Loucy (cell line): ENCODE results near the gene LRP1-AS.

Experiments
- H2AFZ ChIP-seq: fragments of 200-600 bp; sonication (generic); 2 replicates; pipeline ENCODE4 v1.6.0; 2016; ENCODE audit warnings: antibody characterized with exemption, mild to moderate bottlenecking, low read length, moderate library complexity
- H3F3A ChIP-seq: fragments of 200-600 bp; 2 replicates; pipeline ENCODE4 v1.6.0; 2016; ENCODE audit warnings: antibody characterized with exemption, low read depth, mild to moderate bottlenecking
- H3K27me3 ChIP-seq: fragments of 200-600 bp; sonication (generic); 2 replicates; pipeline ENCODE4 v1.6.1; 2014; ENCODE audit warnings: low read length, mild to moderate bottlenecking; ENCODE audit not compliant: insufficient read depth, poor library complexity, severe bottlenecking
- H3K36me3 ChIP-seq: fragments of 200-600 bp; sonication (generic); 2 replicates; pipeline ENCODE4 v1.6.1; 2016; ENCODE audit warnings: low read length; ENCODE audit not compliant: insufficient read depth
- H3K4me1 ChIP-seq: fragments of 200-600 bp; sonication (generic); 2 replicates; pipeline ENCODE4 v1.5.1; 2014; ENCODE audit warnings: low read length, mild to moderate bottlenecking; ENCODE audit not compliant: insufficient read depth, poor library complexity, severe bottlenecking
- H3K4me2 ChIP-seq: fragments of 200-600 bp; sonication (generic); 2 replicates; pipeline ENCODE4 v1.6.0; 2014; ENCODE audit warnings: antibody characterized with exemption, low read length, low read depth, mild to moderate bottlenecking; ENCODE audit not compliant: poor library complexity, severe bottlenecking
- H3K4me3 ChIP-seq: fragments of 200-600 bp; sonication (generic); 2 replicates; pipeline ENCODE4 v1.5.1; 2014; ENCODE audit warnings: low read length, mild to moderate bottlenecking, mixed read lengths; ENCODE audit not compliant: poor library complexity, severe bottlenecking
- H3K79me2 ChIP-seq: fragments of 200-600 bp; sonication (generic); 2 replicates; pipeline ENCODE4 v1.6.1; 2014; ENCODE audit warnings: low read length; ENCODE audit not compliant: insufficient read depth
- H3K9ac ChIP-seq: fragments of 200-600 bp; sonication (generic); 2 replicates; pipeline ENCODE4 v1.6.0; 2014; ENCODE audit warnings: mild to moderate bottlenecking, low read depth, low read length, moderate library complexity; ENCODE audit not compliant: poor library complexity, severe bottlenecking
- H3K9me2 ChIP-seq: fragments of 200-600 bp; sonication (generic); replicated peaks from 2 replicates; pipeline ENCODE4 v1.6.1; 2016; ENCODE audit warnings: low read depth, low read length, mixed read lengths
- H3K9me3 ChIP-seq: fragments of 200-600 bp; sonication (generic); 2 replicates; pipeline ENCODE4 v1.6.1; 2014; ENCODE audit warnings: mild to moderate bottlenecking, antibody characterized with exemption, low read length, low read depth; ENCODE audit not compliant: insufficient read depth
- H4K20me1 ChIP-seq: fragments of 200-600 bp; sonication (generic); 2 replicates; pipeline ENCODE4 v1.6.0; 2014; ENCODE audit warnings: antibody characterized with exemption, low read length, mild to moderate bottlenecking; ENCODE audit not compliant: insufficient read depth, poor library complexity, severe bottlenecking
- EZH2phosphoT487 ChIP-seq: fragments of 200-600 bp; IDR thresholded peaks from 2 replicates; pipeline ENCODE4 v1.6.1; 2018; ENCODE audit warnings: antibody characterized with exemption, mild to moderate bottlenecking, moderate library complexity, borderline replicate concordance
- TF ChIP-seq, protein P1 (sequence below): fragments of 200-600 bp; sonication (generic); conservative IDR thresholded peaks from 2 replicates; pipeline ENCODE4 v1.5.1; 2014; ENCODE audit warnings: mild to moderate bottlenecking, antibody characterized with exemption, low read length

LRP1-AS gene

DNA sequence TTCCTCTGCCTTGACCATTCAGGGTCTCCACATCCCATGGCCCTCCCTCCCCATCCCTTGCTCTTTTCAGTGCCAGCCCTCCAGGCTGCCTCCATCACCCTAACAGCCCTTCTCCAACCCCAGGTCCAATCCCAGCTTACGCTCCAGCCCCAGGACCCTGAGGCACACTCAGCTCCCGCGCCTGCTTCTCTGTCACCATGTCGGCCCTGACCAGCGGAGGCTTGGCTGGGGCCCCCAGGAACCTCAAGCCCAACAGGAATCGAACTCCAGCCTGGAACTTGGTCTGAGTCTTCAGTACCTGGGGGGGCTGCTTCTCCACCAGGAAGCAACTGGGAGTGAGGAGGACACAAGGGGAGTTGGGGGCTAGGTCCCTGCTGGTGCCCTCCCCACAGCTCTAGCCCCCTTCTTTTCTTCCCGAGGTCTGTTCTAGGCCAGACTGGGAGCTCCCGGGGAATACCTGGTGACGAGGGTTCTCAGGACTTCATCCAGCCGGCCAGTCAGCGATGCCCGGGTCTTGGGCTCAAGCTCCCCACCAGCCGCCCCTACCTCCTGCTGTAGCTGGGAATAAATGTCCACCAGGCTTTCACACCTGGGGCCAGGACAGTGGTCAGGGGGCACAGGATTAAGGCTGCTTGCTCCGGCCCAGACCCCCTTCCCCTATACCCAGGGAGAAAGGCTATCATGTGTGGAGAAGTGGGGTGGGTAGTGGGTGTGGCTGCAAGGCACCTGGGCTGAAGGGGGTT lies 42.2 kb downstream of the LRP1-AS start:
- Histone ChIP-seq H3K4me3 (no peak overlapping the region), H2AFZ (no peak overlapping the region), H3K36me3 (peaks cover 11% of the 10 kb centered on the region; the same call in 1 of the 2 replicates), H3K79me2 (peaks cover 17% of the 10 kb centered on the region; the same call in 1 of the 2 replicates), H3F3A (no peaks in the 10 kb centered on the region), H3K9me2 (no peaks in the 10 kb centered on the region), H3K9ac (no peak overlapping the region), H4K20me1 (no peaks in the 10 kb centered on the region), H3K27me3 (no peaks in the 10 kb centered on the region), H3K4me2 (no peak overlapping the region), H3K9me3 (no peaks in the 10 kb centered on the region), H3K4me1 (peaks cover 11% of the 10 kb centered on the region)
- no peak for TF ChIP-seq EZH2phosphoT487
- TF ChIP-seq, protein P1, sequence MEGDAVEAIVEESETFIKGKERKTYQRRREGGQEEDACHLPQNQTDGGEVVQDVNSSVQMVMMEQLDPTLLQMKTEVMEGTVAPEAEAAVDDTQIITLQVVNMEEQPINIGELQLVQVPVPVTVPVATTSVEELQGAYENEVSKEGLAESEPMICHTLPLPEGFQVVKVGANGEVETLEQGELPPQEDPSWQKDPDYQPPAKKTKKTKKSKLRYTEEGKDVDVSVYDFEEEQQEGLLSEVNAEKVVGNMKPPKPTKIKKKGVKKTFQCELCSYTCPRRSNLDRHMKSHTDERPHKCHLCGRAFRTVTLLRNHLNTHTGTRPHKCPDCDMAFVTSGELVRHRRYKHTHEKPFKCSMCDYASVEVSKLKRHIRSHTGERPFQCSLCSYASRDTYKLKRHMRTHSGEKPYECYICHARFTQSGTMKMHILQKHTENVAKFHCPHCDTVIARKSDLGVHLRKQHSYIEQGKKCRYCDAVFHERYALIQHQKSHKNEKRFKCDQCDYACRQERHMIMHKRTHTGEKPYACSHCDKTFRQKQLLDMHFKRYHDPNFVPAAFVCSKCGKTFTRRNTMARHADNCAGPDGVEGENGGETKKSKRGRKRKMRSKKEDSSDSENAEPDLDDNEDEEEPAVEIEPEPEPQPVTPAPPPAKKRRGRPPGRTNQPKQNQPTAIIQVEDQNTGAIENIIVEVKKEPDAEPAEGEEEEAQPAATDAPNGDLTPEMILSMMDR, result no peak

DNA sequence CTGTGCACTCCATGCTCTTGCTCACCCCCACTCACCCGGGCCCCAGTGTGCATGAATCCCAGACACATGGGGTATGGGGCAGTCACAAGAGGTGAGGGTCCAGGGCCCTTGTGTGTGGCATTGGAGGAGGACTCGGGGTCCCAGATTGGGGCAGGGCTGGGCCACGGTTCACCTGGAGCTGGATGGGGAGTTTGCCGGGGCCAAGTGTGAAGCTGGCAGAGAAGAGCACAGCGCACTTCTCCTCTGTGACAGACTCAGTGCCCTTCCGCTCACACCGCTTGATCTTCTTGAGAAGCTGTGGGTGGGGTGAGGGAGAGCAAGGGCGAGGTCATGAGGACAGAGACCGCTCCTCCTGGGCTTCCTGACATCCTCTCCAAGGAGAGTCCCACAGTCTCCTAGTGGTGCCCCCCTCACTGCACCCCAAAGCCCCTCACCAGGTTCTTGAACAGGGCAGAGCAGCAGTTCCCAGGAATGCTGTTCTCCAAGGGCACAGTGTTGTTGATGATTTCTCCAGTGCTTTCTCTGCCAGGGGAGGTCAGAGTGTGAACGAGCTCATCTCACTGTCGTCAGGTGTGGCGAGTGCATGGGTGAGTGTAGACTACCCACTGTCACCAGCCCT lies 43.0 kb downstream of the LRP1-AS start:
- H3K9me3 ChIP-seq, result no peaks in the 10 kb centered on the region
- H4K20me1 ChIP-seq, result no peaks in the 10 kb centered on the region
- H2AFZ ChIP-seq, result no peak overlapping the region
- TF ChIP-seq, protein P1, result no peak
- TF ChIP-seq EZH2phosphoT487, result no peak
- H3K27me3 ChIP-seq, result no peaks in the 10 kb centered on the region
- peaks cover 5% of the 10 kb centered on the region for H3K4me1 ChIP-seq
- H3F3A ChIP-seq, result no peaks in the 10 kb centered on the region
- no peak overlapping the region for H3K9ac ChIP-seq
- H3K4me2 ChIP-seq, result no peak overlapping the region
- peaks cover 9% of the 10 kb centered on the region; the same call in 1 of the 2 replicates for H3K79me2 ChIP-seq
- H3K9me2 ChIP-seq, result no peaks in the 10 kb centered on the region
- H3K4me3 ChIP-seq, result no peak overlapping the region
- H3K36me3 ChIP-seq, result peaks cover 11% of the 10 kb centered on the region; the same call in 1 of the 2 replicates

DNA sequence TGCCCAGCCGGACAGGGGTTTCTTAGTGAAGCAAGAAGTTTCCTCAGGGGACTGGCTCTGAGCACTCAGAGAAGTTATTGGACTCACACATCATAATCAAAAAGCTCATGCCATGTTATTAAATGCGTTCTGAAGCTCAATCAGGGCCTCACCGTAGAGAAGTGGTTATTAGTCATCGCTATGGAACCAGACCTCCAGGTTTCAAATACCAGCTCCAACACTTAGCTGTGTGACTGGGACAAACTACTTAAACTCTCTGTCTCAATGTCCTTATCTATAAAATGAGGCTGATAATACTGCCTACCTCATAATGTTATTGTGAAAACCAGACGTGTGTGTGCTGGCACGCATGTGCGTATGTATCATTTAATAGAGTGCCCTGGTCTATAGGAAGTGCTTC lies 43.6 kb downstream of the LRP1-AS start:
- TF ChIP-seq EZH2phosphoT487, result no peak
- TF ChIP-seq, protein P1, result no peak
- peaks cover 8% of the 10 kb centered on the region for H3K4me1 ChIP-seq
- no peaks in the 10 kb centered on the region for H3K9me3 ChIP-seq
- H2AFZ ChIP-seq, result no peak overlapping the region
- H3K36me3 ChIP-seq, result peaks cover 11% of the 10 kb centered on the region; the same call in 1 of the 2 replicates
- H4K20me1 ChIP-seq, result no peaks in the 10 kb centered on the region
- no peak overlapping the region for H3K9ac ChIP-seq
- H3K27me3 ChIP-seq, result no peaks in the 10 kb centered on the region
- no peak overlapping the region for H3K4me3 ChIP-seq
- peaks cover 7% of the 10 kb centered on the region; the same call in 1 of the 2 replicates for H3K79me2 ChIP-seq
- no peaks in the 10 kb centered on the region for H3K9me2 ChIP-seq
- H3F3A ChIP-seq, result no peaks in the 10 kb centered on the region
- H3K4me2 ChIP-seq, result no peak overlapping the region
